Bladder microvascular endothelial cell (primary cell): ENCODE results near the gene PARK7. TPM values are rescaled to one million over a fixed set of nuclear protein-coding genes. Genes with fewer than 3 reads are reported as not detected.

ENCODE experiments used
- total RNA-seq: library from RNA; depleted of rRNA; stranded (reverse); fragments of >200 nt; gene quantifications from 2 replicates; pipeline ENCODE4 v1.2.3, GENCODE V29; 2014

Gene PARK7
- total RNA-seq = 229 and 268 TPM in 2 replicates

DNA sequence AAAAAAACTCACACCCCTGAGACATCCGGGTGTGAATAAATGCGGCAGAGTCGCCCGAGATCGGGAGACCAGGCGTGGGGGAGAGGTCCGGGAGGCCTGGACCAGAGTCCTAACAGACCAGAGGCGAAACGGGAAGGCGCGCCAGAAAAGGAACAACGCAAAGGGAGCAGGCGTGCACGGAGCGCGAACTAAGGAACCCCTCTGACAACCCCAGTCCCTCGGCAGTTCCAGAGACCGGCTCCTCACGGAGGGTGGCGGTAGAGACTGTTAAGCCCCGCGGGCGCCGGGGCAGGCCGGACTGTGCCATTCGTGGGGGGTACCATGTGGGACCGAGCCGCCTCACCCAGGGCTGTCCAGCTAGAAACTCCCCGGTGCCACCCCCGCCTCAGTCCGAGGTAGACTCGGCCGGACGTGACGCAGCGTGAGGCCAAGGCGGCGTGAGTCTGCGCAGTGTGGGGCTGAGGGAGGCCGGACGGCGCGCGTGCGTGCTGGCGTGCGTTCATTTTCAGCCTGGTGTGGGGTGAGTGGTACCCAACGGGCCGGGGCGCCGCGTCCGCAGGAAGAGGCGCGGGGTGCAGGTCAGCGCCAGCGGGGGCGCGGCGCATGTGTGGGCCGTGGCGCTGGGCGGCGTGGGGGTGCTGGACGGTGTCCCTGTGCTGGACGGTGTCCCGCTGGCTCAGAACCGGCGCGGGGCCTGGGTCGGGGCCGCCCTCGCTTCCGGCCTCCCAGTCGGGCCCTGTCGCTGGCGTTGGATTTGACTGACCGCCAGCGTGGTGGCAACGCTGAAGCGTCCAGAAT, at the start of gene PARK7:
Gene PARK7, plus strand, starts transcription at position 496 of the 798 bp plus-strand sequence. CDS start 1,075 bp downstream, outside the sequence.

GRCh38 chr1:7940745-7941436, 20.6 kb upstream of the PARK7 start, which contains the start of gene TNFRSF9:
TSS of gene TNFRSF9 (minus strand) at chr1:7940839. CDS start at chr1:7939994, 845 bp downstream.

GRCh38 chr1:8026153-8026975, 64.9 kb downstream of the PARK7 start, which contains the start of gene ERRFI1:
TSS of gene ERRFI1 (minus strand) at chr1:8026309. CDS start at chr1:8015619, 10,690 bp downstream.

Other genes starting within 250 kb of the PARK7 start
- gene VAMP3, start 190.4 kb upstream of the PARK7 start, total RNA-seq = 84.5 and 122 TPM in 2 replicates
- gene PER3, start 177.4 kb upstream of the PARK7 start, total RNA-seq = 1.9 and 5.0 TPM in 2 replicates
- not detected in 2 replicates for gene UTS2, start 108.6 kb upstream of the PARK7 start, total RNA-seq
- gene TNFRSF9, start 20.9 kb upstream of the PARK7 start, total RNA-seq = 0.16 and 3.5 TPM in 2 replicates
- gene ERRFI1, start 64.6 kb downstream of the PARK7 start, total RNA-seq = 8.3 and 44.5 TPM in 2 replicates